Superior temporal gyrus (tissue), 1 donor: ENCODE measurements around the gene DMTF1.
A peak's percentile ranks its signal among the peaks of the same experiment; 100 is the strongest.
"Not testable (repeated sequence)": the region's sequence is repeated elsewhere in the genome, so short reads cannot be mapped to it uniquely, and the experiment has no call there.

Experiments used
- DNase-seq: peaks from one replicate; pipeline ENCODE4 v3.0.0-alpha.2; 2016; ENCODE audit errors: extremely low spot score

DMTF1 gene

GRCh38 chr7:87199241-87199640, 47.0 kb downstream of the DMTF1 start:
- no peak for DNase-seq

- DNase-seq, result no peak
Observed at GRCh38 chr7:87199700-87200450, 47.6 kb downstream of the DMTF1 start.

- DNase-seq, result no peak
Observed at GRCh38 chr7:87202208-87202607, 50.0 kb downstream of the DMTF1 start.

- DNase-seq, result no peak
Observed at GRCh38 chr7:87202705-87203104, 50.5 kb downstream of the DMTF1 start.

GRCh38 chr7:87203929-87204328, 51.7 kb downstream of the DMTF1 start:
- not testable (repeated sequence) for DNase-seq

- DNase-seq, result no peak
Observed at GRCh38 chr7:87204933-87205332, 52.7 kb downstream of the DMTF1 start.

GRCh38 chr7:87205701-87206100, 53.4 kb downstream of the DMTF1 start:
- DNase-seq, result not testable (repeated sequence)

- no peak for DNase-seq
Observed at GRCh38 chr7:87206361-87206760, 54.1 kb downstream of the DMTF1 start.

GRCh38 chr7:87209295-87209924, 57.2 kb downstream of the DMTF1 start:
- DNase-seq, result no peak

- no peak for DNase-seq
Observed at GRCh38 chr7:87210506-87210905, 58.3 kb downstream of the DMTF1 start.

GRCh38 chr7:87212498-87212897, 60.2 kb downstream of the DMTF1 start:
- DNase-seq, result no peak

GRCh38 chr7:87213252-87213651, 61.0 kb downstream of the DMTF1 start:
- DNase-seq, result peak; percentile 11

- DNase-seq, result peak; percentile 16
Observed at GRCh38 chr7:87213811-87214210, 61.6 kb downstream of the DMTF1 start.

GRCh38 chr7:87215046-87215445, 62.8 kb downstream of the DMTF1 start:
- no peak for DNase-seq

- peak; percentile 60 for DNase-seq
Observed at GRCh38 chr7:87216701-87217508, 64.7 kb downstream of the DMTF1 start.

GRCh38 chr7:87217983-87218653, 65.9 kb downstream of the DMTF1 start:
- DNase-seq, result peak; percentile 18

- DNase-seq, result peak; percentile 32
Observed at GRCh38 chr7:87218796-87219544, 66.7 kb downstream of the DMTF1 start.

- DNase-seq, result peak; percentile 25
Observed at GRCh38 chr7:87219545-87220025, 67.3 kb downstream of the DMTF1 start, which contains the start of gene TMEM243. TMEM243 (minus strand) TSS chr7:87219732; CDS start chr7:87219503, 229 bp downstream.

- peak; percentile 80 for DNase-seq
Observed at GRCh38 chr7:87220026-87220733, 67.9 kb downstream of the DMTF1 start.

- peak; percentile 69 for DNase-seq
Observed at GRCh38 chr7:87220734-87221215, 68.5 kb downstream of the DMTF1 start.
